ENCODE results near the gene ING5. TPM values are rescaled to one million over a fixed set of nuclear protein-coding genes. Genes with fewer than 3 reads are reported as not detected.

Gene ING5
- total RNA-seq, 1 experiment from 2014 or later = 45.9 TPM

- no peak overlapping the region for H2AFZ ChIP-seq (ENCODE audit: low read depth, low read length, poor library complexity, severe bottlenecking)
- DNase-seq (ENCODE audit: low read depth, low spot score) = no peak
- intact Hi-C loops (cut with micrococcal nuclease) = no loop called here
- BruUV-seq (replicated peaks) = TSS peak; percentile 33
- H3K4me3 ChIP-seq (replicated peaks in 1 of 2; ENCODE audit: low read depth in 1 of 2, low read length in 2 of 2) = no peak overlapping the region
- CTCF ChIA-PET = no interaction called here
- H3K36me3 ChIP-seq (ENCODE audit: control insufficient read depth in 1 of 2, insufficient read depth in 2 of 2, low read length in 2 of 2) = 0 out of 4 replicates have a peak, but pooled peaks cover 0 to 3% of the 10 kb centered on the region in 2 experiments
- H3K79me2 ChIP-seq (ENCODE audit: insufficient read depth, low read length) = no peaks in the 10 kb centered on the region
- POLR2A ChIA-PET = no interaction called here
- no peak overlapping the region for H3K27ac ChIP-seq (ENCODE audit: low read depth, low read length)
- H4K20me1 ChIP-seq (ENCODE audit: insufficient read depth) = no peaks in the 10 kb centered on the region
- H3K27me3 ChIP-seq (ENCODE audit: insufficient read depth, low read length) = no peaks in the 10 kb centered on the region
- H3K4me1 ChIP-seq (ENCODE audit: control insufficient read depth in 1 of 2, insufficient read depth in 2 of 2, low read length in 2 of 2) = peaks cover 0 to 1% of the 10 kb centered on the region in 2 experiments; a peak in 1 of 4 replicates
- RAD21 ChIA-PET (ENCODE audit: low non-redundant PET in 1 of 2, low total read pairs in 2 of 2, uncharacterized antibody in 2 of 2, unreplicated experiment in 2 of 2) = no interaction called here
- no peak overlapping the region for H3K4me2 ChIP-seq (ENCODE audit: low read length)
- ATAC-seq = no peak
- H3K9me2 ChIP-seq (ENCODE audit: insufficient read depth) = no peaks in the 10 kb centered on the region
- no peaks in the 10 kb centered on the region; a peak in 1 of 4 replicates for H3K9me3 ChIP-seq (ENCODE audit: control insufficient read depth in 1 of 2, insufficient read depth in 1 of 2, low read depth in 1 of 2, low read length in 2 of 2)
- H3K9ac ChIP-seq (ENCODE audit: low read length) = no peak overlapping the region
- TF ChIP-seq EGR1 (IDR thresholded peaks at IDR 0.05; ENCODE audit: low read depth) = no peak
- TF ChIP-seq EZH2 (IDR thresholded peaks at IDR 0.05) = no peak
- no peak for TF ChIP-seq FOSL1 (IDR thresholded peaks at IDR 0.05; ENCODE audit: low read depth)
- no peak for TF ChIP-seq ATF3 (IDR thresholded peaks at IDR 0.05)
- TF ChIP-seq REST (IDR thresholded peaks at IDR 0.05; ENCODE audit: low read depth) = no peak
- no peak for TF ChIP-seq RAD21 (IDR thresholded peaks at IDR 0.05; ENCODE audit: low read depth)
- TF ChIP-seq YY1 (IDR thresholded peaks at IDR 0.05; ENCODE audit: extremely low read depth, insufficient replicate concordance, low read depth, low read length) = no peak
- no peak for TF ChIP-seq EZH2phosphoT487 (IDR thresholded peaks at IDR 0.05; ENCODE audit: borderline replicate concordance)
- TF ChIP-seq ZBTB33 (IDR thresholded peaks at IDR 0.05; ENCODE audit: extremely low read depth, insufficient replicate concordance, low read length) = no peak
- no peak for TF ChIP-seq CBX3 (IDR thresholded peaks at IDR 0.05; ENCODE audit: low read depth)
- no peak for TF ChIP-seq MAX (IDR thresholded peaks at IDR 0.05)
- TF ChIP-seq ELF1 (IDR thresholded peaks at IDR 0.05; ENCODE audit: borderline replicate concordance, low read depth) = no peak
- no peak for TF ChIP-seq SP1 (IDR thresholded peaks at IDR 0.05; ENCODE audit: low read depth)
These were observed 26.2 kb downstream of the ING5 start for GRCh38 chr2:241728000-241728399.
